Measurements from ENCODE around the gene PCP4. TPM values are rescaled to one million over a fixed set of nuclear protein-coding genes. Genes with fewer than 3 reads are reported as not detected.

Gene PCP4
- total RNA-seq, 2 experiments from 2014 or later = not detected

DNA sequence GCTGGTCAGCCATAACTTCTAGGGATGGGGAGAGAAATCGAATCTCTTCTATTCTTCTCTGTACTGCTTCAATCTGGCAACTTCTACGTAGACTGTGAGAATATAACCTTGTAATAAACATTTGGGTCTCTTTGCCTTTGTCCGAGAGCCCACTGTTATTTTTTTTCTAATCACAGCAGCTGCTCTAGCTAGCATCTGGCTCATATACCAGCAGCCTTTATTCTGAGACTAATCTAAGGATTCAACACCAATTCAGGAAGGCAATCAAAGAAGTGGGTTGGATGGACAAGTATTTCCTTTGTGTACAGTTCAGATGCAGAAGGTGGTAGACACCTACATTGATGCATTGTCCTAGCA, 15.6 kb downstream of the PCP4 start:
- Histone ChIP-seq H3K36me3 (ENCODE audit: insufficient read depth, low read length) (no peaks in the 10 kb centered on the region), H3K4me3 (ENCODE audit: low read depth, low read length, poor library complexity, severe bottlenecking) (no peak overlapping the region), H3K9me2 (ENCODE audit: insufficient read depth, low read length) (no peaks in the 10 kb centered on the region), H3K4me1 (ENCODE audit: insufficient read depth, low read length, poor library complexity, severe bottlenecking) (no peaks in the 10 kb centered on the region), H4K20me1 (ENCODE audit: insufficient read depth, low read length) (no peaks in the 10 kb centered on the region), H3K9me3 (ENCODE audit: low read length) (no peaks in the 10 kb centered on the region), H3K79me2 (ENCODE audit: insufficient read depth, low read depth, low read length) (no peaks in the 10 kb centered on the region), H3K27ac (ENCODE audit: low read depth, low read length, poor library complexity, severe bottlenecking) (no peak overlapping the region), H3K4me2 (ENCODE audit: low read length) (no peak overlapping the region), H2AFZ (ENCODE audit: low read length) (no peak overlapping the region)
- no peak for TF ChIP-seq EZH2phosphoT487 (IDR thresholded peaks at IDR 0.05; ENCODE audit: borderline replicate concordance, low read depth, low read length)
- TF ChIP-seq, protein P1, sequence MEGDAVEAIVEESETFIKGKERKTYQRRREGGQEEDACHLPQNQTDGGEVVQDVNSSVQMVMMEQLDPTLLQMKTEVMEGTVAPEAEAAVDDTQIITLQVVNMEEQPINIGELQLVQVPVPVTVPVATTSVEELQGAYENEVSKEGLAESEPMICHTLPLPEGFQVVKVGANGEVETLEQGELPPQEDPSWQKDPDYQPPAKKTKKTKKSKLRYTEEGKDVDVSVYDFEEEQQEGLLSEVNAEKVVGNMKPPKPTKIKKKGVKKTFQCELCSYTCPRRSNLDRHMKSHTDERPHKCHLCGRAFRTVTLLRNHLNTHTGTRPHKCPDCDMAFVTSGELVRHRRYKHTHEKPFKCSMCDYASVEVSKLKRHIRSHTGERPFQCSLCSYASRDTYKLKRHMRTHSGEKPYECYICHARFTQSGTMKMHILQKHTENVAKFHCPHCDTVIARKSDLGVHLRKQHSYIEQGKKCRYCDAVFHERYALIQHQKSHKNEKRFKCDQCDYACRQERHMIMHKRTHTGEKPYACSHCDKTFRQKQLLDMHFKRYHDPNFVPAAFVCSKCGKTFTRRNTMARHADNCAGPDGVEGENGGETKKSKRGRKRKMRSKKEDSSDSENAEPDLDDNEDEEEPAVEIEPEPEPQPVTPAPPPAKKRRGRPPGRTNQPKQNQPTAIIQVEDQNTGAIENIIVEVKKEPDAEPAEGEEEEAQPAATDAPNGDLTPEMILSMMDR (conservative IDR thresholded peaks at IDR 0.05; ENCODE audit: low read length) = no peak
- CTCF ChIA-PET (ENCODE audit: unreplicated experiment) = interaction anchor here (1.2 kb wide), 1 partner anchor 16 kb away, joined by 3 read pairs; the partner anchor contains the start of gene PCP4
- DNase-seq (ENCODE audit: low spot score) = no peak
- POLR2A ChIA-PET = no interaction called here
- intact Hi-C loops (cut with micrococcal nuclease; ENCODE audit: unreplicated experiment) = no loop called here
- BruUV-seq (replicated peaks) = no TSS peak

DNA sequence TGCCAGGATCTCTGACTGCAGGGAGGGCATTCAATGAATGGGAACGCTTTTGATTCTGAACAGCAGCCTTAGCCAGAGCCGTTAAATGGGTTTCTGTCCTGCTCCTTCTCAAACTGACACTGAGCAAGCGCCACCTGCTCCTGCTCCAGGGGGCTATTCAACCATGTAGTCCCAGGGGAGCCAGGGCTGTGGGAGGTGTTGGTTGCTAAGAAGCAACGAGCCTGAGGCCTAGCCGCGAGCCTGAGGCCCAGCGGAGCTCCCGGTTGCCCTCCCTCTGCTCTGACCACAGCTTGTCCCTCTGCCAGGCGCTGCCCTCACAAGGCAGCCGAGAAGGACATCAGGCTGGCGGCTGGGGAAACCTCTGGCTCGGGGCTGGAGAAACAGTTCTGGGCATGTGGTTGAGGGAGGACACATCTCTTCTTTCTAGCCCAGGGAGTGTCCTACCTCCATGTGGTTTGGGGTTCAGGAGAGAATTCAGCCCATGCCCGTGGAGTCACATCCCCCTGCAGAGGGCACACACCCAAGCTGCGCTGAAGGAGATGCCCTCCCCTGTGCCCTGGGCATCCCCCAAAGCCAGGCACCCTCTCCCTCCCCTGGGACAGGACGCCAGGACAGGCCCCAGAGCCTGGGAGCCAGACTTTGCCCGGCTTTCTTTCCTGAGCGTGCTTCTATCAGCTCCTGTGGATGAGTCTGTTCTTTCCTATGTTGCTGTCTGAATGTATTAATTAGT, 18.0 kb downstream of the PCP4 start:
- no TSS peak for BruUV-seq (replicated peaks)

GRCh38 chr21:39888848-39889247, 21.6 kb downstream of the PCP4 start:
- POLR2A ChIA-PET = no interaction called here
- no peaks in the 10 kb centered on the region for H3K79me2 ChIP-seq (ENCODE audit: insufficient read depth, low read depth, low read length)

More for the DNA sequence above, 18.0 kb downstream of the PCP4 start:
- Histone ChIP-seq H3K4me2 (ENCODE audit: low read length) (no peak overlapping the region), H3K36me3 (ENCODE audit: insufficient read depth, low read length) (no peaks in the 10 kb centered on the region), H3K9me3 (ENCODE audit: low read length) (no peaks in the 10 kb centered on the region), H3K27ac (ENCODE audit: low read depth, low read length, poor library complexity, severe bottlenecking) (no peak overlapping the region), H3K4me3 (ENCODE audit: low read depth, low read length, poor library complexity, severe bottlenecking) (no peak overlapping the region), H4K20me1 (ENCODE audit: insufficient read depth, low read length) (no peaks in the 10 kb centered on the region), H2AFZ (ENCODE audit: low read length) (no peak overlapping the region), H3K79me2 (ENCODE audit: insufficient read depth, low read depth, low read length) (no peaks in the 10 kb centered on the region), H3K4me1 (ENCODE audit: insufficient read depth, low read length, poor library complexity, severe bottlenecking) (no peaks in the 10 kb centered on the region), H3K9me2 (ENCODE audit: insufficient read depth, low read length) (no peaks in the 10 kb centered on the region)
- intact Hi-C loops (cut with micrococcal nuclease; ENCODE audit: unreplicated experiment) = no loop called here
- DNase-seq (ENCODE audit: low spot score) = no peak
- ChIA-PET CTCF (ENCODE audit: unreplicated experiment) (no interaction called here), POLR2A (no interaction called here)
- TF ChIP-seq EZH2phosphoT487 (IDR thresholded peaks at IDR 0.05; ENCODE audit: borderline replicate concordance, low read depth, low read length) = no peak
- TF ChIP-seq, protein P1 (conservative IDR thresholded peaks at IDR 0.05; ENCODE audit: low read length) = no peak

More at GRCh38 chr21:39888848-39889247, 21.6 kb downstream of the PCP4 start:
- Histone ChIP-seq H3K4me3 (ENCODE audit: low read depth, low read length, poor library complexity, severe bottlenecking) (no peak overlapping the region), H3K9me2 (ENCODE audit: insufficient read depth, low read length) (no peaks in the 10 kb centered on the region), H4K20me1 (ENCODE audit: insufficient read depth, low read length) (no peaks in the 10 kb centered on the region), H3K36me3 (ENCODE audit: insufficient read depth, low read length) (no peaks in the 10 kb centered on the region), H3K9me3 (ENCODE audit: low read length) (no peaks in the 10 kb centered on the region), H3K27ac (ENCODE audit: low read depth, low read length, poor library complexity, severe bottlenecking) (no peak overlapping the region), H3K4me1 (ENCODE audit: insufficient read depth, low read length, poor library complexity, severe bottlenecking) (no peaks in the 10 kb centered on the region), H3K4me2 (ENCODE audit: low read length) (no peak overlapping the region), H2AFZ (ENCODE audit: low read length) (no peak overlapping the region)
- no TSS peak for BruUV-seq (replicated peaks)
- no peak for DNase-seq (ENCODE audit: low spot score)
- CTCF ChIA-PET (ENCODE audit: unreplicated experiment) = no interaction called here
- intact Hi-C loops (cut with micrococcal nuclease; ENCODE audit: unreplicated experiment) = no loop called here
- TF ChIP-seq, protein P1 (conservative IDR thresholded peaks at IDR 0.05; ENCODE audit: low read length) = no peak
- no peak for TF ChIP-seq EZH2phosphoT487 (IDR thresholded peaks at IDR 0.05; ENCODE audit: borderline replicate concordance, low read depth, low read length)

Measured in OCI-LY7 (cell line).